NCI-H2081 treated with DMSO at 0.1 percent for 48 hours (cell line): Measurements from ENCODE around the gene SLC26A2.
"Not testable (repeated sequence)": the region's sequence is repeated elsewhere in the genome, so short reads cannot be mapped to it uniquely, and the experiment has no call there.

ENCODE experiments used
- DNase-seq: peaks from one replicate; lab custom pipeline; 2025; lab: John Stamatoyannopoulos, UW

The SLC26A2 gene

DNA sequence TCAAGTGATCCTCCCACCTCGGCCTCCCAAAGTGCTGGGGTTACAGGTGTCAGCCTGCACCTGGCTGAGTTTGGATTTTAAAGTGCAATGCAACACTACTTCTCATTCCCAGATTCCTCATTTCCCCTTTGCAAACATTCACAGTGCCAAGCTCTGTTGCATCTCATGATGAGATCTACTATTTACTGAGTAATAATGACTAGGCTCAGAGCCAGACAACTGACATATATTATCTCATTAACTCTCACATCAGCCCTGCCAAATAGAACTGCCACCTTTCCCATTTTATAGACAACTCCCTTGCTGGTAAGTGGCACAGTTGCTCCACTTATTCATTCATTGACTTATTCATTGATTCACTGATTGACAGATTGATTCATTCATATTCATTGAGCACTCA, 22.9 kb upstream of the SLC26A2 start:
- peak; percentile 76 for DNase-seq

DNA sequence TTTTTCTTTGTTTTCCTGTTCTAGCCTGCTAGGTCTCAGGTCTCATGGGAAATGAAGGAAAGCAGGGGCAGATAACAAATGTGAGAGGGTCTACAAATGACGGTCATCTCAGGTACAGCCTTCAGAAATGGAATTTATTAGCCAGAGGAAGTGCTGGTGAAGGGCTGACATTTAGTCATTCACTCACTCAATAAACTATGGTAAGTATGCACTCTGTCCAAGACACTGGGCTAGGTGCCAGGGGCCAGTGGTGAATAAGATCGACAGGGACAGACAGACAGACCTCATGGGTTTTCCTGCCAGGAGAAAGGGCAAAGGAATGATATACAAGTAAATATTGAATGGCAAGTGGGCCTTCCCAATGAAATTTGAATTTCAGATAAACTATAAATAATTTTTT, 22.3 kb upstream of the SLC26A2 start:
- DNase-seq = no peak

DNA sequence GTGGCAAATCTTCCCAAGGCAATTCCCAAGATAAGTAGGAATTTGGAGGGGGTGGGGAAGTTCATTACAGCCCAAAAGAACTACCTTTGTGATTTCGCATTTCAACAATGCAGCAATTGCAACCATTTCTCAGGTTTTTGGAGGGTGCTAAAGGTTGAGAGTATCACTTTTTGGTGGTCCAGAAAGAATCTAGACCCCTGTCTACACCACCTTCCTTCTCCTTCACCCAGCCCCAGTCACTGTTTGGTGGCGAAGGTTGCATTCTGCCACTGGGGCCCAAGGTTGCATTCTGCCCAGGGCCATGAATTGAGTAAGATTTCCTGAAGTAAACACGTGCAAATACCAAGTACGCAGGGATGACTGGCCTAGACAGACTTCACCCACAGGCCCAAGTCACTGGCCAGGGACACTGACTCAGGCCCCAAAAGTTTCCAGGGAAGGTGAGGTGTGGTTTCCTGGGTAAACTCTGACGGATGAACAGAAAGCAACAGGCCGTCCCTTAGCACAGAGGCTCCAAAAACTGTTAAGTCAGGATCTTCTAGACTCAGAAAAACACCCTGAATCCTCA, 21.7 kb upstream of the SLC26A2 start:
- no peak for DNase-seq

DNA sequence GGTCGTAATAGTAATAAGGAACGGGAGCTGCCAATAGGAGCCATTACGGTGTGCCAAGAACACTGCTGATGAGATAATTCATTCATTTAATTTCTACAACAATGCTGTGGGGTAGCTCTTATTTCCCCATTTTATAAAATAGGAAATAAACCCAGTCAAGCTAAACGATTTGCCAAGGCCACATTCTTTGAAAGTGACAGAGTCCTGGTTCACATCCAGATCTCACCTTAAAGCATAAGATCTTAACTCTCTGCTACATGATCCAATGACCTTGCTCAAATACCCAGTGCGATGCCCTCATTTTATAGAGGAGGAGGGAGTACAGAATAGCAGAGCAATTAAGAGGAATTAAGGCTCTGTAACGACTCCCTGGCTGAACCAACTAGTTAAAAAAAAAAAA, 21.0 kb upstream of the SLC26A2 start:
- no peak for DNase-seq

DNA sequence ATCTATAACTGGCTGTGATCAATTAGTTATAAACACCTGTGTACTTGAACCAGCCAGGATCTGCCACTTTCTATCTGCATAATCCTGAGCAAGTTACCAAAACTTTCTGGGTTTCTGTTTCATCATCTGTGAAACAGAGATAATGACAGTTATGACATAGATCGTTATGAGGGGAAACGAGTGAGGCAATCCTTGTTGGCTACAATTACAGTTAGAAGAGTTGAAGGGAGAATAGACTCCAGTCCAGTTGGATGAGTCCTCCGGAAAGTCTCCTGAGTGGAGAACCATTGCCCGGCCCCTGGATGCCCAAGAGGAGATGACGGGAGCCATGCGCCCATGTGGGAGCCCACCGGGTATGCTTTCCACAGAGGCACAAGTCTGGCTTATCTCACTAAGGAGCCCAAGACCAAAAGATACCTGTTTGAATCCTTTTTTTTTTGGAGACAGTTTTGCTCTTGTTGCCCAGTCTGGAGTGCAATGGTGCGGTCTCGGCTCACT, 20.4 kb upstream of the SLC26A2 start:
- no peak for DNase-seq

DNA sequence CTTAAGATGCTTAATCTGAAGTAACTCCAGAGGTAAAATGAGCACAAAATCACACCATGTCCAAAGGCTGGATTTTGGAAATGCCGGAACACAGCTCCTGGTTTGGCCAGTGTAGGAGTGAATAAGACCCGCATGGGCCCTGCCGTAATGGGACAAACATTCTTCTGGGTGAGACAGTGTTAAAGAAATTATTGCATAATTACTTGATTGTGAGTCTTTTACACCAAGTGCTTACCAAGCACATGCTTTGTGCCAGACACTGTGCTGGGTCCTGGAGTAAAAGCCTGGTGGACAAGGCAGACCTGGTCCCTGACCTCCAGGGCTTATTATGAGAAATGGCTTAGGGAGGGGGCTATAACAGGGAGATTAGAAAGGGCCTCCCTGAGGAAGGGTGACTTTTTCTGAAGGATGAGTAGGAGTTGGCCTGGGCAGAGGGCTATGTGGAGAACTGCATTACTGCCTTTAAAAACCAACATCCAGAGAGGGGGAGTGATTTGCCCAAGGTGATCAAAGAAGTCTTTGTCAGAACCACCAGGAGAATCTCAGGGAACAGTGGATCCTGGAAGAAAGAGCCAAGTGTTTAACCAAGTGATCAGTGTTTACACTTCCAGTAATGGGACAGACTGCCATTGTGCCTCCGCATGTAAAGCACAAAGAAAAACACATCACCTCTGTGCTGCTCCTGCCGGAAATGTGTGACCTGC, 19.5 kb upstream of the SLC26A2 start:
- DNase-seq = no peak

DNA sequence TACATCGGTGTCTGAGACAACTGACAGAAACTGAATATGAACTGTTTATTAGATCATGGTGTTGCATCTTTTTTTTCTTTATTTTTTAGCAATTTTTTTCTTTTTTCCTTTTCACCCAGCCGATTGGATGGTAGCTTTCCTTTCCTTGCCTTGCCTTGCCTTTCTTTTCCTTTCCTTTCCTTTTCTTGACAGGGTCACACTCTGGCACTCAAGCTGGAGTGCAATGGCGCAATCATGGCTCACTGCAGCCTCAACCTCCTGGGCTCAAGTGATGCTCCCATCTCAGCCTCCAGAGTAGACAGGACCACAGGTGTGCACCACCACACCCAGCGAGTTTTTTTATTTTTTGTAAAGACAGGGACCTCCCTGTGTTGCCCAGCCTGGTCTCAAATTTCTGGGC, 18.8 kb upstream of the SLC26A2 start:
- no peak for DNase-seq

DNA sequence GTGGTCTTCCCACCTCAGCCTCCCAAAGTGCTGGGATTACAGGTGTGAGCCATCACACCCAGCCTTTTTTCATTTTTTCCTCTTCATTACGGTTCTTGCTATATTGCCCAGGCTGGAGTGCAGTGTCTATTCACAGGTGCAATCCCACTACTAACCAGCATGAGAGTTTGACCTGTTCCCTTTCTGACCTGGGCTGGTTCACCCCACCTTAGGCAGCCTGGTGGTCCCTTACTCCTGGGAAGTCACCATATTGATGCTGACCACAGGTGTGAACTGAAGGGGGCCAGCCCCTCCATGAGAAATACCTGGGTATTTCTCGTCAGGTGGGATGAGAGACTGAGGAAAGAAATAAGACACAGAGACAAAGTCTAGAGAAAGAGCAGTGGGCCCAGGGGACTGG, 18.4 kb upstream of the SLC26A2 start:
- no peak for DNase-seq

DNA sequence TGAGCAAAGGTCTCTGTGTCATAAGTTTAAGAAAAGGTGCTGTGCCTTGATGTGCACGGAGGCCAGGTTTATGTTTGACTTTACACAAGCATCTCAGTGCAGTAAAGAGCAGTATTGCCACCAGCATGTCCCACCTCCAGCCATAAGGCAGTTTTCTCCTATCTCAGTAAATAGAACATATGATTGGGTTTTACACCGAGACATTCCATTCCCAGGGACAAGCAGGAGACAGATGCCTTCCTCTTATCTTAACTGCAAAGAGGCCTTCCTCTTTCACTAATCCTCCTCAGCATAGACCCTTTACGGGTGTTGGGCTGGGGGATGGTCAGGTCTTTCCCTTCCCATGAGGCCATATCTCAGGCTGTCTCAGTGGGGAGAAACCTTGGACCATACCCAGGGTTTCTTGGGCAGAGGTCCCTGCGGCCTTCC, 17.8 kb upstream of the SLC26A2 start:
- DNase-seq = not testable (repeated sequence)

DNA sequence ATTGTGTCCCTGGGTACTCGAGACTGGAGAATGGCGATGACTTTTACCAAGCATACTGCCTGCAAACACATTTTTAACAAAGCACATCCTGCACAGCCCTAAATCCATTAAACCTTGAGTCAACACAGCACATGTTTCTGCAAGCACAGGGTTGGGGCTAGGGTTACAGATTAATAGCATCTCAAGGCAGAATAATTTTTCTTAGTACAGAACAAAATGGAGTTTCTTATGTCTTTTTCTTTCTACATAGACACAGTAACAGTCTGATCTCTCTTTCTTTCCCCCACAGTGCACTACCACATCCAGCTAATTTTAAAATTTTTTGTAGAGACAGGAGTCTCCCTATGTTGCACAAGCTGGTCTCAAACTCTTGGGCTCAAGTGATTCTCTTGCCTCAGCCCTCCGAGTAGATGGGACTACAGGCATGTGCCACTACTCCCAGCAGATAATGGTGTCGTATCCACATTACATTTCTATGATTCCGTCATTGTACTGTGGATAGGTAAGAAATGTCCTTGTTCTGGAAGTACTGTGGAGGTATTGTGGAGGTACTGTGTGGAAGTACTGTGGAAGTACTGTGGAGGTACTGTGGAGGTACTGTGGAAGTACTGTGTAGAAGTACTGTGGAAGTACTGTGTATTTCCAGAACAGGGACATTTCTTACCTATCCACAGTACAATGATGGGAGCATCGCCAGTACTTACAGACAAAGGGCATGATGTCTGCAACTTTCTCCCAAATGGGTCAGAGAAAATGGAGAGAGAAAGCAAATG, 17.2 kb upstream of the SLC26A2 start:
- DNase-seq = not testable (repeated sequence)

DNA sequence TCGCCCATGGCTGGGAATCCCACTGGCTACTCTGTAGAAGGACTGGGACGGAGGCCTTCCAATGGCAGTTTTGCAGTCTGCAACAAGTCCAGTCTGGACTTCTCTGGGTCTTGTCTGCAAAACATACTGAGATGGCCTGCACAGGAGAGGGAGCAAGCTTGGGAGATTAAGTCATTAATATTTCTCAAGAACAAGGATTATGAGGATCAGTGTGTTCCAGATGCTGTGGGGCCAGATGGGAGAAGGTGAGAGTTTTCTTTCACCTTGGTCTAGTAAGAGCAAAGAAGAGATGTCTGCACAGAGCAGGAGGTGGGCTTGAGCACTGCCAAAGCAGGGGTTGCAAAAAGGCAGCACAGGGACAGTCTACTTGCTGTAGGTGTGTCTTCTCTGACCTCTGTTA, 15.9 kb upstream of the SLC26A2 start, which contains the start of gene PDE6A:
TSS of gene PDE6A (minus strand) at position 128 of the 400 bp plus-strand sequence. CDS start at position 8, 120 bp downstream.
- no peak for DNase-seq

DNA sequence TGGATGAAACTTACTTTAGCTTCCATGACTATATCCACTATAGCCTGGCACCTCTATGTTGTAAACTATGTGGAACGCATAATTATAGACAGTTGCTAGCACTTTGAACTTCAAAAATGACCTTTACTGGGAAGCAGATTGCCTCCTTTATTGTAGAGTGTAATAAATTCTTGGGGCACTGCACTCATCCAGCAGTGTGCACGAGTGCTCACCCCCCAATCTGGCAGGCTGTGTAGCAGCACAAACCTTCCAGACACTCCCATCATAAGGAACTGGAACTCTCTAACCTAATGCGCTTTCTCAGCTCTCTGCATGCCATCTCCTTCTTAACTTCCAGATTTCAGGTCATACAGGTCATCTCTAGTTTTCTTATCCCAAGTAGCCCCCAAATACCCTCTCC, 14.4 kb upstream of the SLC26A2 start:
- no peak for DNase-seq

DNA sequence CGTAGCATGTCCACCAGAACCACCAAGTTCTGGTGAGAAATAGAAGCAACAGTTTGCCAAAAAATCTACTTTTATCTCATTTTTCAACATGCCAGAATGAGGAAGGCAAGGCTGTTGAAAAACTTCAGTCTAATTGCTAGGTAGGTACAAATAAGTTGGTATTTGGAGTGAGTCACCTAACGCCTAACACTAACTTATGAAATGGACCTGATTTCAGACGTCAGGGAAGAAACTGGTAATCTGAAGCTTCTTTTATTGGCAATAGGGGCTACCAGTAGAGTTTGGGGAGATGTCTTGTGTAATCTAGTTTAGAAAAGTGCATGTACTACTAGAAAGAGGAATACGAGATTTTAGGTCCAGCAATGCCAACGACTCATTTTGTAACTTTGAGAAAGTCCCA, 11.6 kb upstream of the SLC26A2 start:
- no peak for DNase-seq

DNA sequence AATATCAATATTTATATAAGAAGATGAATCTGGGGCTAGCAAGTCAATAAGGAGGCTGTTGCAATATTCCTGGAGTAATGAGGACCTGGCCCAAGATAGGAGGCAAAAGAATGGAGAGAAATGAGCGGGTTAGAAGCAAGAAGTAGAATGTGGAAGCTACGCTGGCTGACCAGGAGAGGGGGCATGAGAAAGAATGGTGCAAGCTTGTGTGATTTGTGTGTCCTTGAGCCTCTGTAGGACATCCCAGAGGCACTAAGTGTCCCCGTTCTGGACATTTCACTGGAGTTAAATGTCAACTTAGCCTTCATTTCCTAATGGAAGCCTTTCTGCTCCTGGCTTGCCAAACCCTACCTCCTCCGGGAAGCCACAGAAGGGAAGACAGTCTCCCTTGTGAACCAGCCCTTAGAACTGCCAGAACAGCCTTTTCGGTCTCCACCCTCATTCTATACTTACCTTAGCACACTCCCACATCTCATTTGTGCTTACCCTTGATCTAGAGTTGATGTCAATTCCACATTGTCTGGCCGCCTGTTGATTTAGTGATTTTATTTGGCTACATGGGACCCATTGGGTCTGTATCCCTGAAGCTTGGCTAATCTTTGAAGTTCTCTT, 9.3 kb upstream of the SLC26A2 start:
- DNase-seq = no peak

DNA sequence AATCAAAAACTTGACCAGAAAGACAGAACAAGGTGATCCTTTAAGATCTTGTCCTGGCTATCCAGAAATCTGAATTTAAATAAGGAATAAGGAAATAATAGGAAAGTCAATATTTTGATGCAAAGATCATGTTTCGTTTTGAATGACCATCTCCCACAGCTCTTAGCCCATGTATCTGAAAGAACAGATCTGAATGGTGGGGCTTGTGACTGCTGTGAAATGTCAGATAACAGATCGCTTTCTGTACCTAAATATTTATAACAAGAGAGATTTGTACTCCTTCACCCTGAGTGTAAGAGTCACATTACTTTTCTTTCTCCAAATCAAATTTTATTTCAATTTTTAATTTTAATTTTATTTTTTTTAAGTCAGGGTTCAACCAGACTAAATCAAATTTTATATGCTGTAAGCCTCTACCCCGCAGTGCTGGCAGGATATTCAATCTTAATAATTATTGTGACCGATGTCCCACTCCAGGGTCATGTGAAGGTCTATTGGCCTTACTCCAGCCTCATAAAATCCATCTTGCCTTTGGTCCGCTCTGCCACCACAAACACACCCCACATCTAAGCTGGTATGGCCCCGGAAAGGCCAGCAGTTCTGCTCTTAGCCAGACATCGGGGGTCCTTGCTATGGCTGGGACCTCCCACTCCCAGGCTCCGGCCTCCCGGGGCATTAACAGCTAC, 7.0 kb upstream of the SLC26A2 start:
- no peak for DNase-seq

DNA sequence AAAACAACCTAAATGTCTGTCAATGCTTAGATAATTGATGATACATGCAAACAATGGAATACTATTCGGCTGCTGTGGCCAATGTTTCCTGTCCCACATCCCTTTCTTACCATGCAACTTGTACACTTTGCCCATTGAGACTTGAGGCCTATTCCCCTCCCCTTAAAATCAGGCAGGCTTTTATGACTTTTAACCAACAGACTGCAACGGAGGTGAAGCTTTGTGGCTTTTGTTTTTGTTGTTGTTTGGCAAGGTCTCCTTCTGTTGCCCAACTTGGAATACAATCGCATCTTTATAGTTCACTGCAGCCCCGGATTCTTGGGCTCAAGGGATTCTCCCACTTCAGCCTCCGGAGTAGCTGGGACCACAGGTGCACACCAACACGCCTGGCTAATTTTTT, 5.8 kb upstream of the SLC26A2 start:
- no peak for DNase-seq

DNA sequence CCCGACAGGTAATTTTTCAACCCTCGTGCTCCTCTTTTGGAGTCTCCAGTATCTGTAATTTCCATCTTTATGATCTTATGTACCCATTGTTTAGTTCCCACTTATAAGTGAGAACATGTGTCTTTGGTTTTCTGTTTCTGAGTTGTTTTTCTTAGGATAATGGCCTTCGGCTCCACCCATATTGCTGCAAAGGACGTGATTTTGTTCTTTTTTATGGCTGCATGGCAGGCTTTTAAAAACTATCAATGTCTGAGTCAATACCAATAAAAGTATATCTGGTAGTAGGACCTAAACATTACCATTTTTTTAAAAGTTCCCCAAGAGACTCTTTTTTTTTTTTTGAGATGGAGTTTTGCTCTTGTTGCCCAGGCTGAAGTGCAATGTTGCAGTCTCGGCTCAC, 3.9 kb upstream of the SLC26A2 start:
- DNase-seq = no peak

DNA sequence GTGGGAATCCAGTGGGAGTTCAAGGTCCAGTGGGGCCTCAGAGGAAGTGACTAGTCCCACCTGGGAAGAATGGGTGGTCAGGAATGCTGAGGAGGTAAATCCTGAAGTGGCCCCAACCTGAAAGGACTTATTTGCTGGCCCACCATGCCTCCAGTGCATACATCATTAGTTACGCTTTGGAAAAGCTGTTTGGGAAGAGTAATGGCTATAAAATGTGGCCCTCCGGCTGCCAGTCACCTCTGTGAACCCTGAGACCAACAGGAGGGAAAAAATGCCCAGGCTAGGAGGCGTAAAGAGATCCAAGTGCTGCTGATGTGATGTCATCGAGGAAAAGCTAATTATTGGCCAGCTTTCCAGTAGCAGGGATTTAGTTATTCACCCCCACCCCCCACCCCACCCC, 2.7 kb upstream of the SLC26A2 start:
- DNase-seq = no peak

DNA sequence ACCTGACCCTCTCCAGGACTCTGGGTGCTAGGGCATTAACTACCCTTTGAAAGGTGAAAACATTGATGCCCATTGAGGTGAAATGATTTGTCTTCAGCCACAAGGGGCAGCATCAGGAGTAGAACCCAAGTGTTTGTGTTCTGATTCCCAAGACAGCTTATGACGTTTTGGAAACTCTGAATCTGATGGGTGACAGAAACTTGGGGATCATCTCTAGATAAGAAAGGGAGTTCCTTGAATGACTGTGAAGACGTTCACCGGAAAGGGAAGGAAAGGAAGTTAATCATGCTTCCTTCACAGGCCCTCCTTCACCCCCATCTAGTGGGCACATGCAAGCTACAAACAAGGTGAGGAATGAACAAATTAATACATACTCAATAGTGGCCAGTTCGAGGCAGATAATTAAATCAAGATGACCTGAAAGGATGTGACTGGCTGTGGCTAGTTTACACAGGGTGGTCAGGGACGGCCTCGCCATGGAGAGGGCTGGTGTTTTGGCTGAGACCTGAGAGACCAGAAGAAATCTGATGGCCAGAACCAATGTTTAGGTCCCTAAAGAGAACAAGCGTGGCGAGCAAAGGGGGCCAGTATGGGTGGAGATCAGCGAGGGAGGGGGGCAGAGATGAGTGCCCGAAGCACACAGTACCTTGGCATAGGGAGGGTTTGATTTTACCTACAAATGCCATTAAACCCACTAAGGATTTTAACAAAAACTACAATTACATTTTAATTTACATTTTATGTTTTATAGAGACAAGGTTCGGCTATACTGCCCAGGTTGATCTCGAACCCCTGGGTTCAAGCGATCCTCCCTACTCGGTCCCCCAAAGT, 937 bp upstream of the SLC26A2 start:
- DNase-seq = no peak

DNA sequence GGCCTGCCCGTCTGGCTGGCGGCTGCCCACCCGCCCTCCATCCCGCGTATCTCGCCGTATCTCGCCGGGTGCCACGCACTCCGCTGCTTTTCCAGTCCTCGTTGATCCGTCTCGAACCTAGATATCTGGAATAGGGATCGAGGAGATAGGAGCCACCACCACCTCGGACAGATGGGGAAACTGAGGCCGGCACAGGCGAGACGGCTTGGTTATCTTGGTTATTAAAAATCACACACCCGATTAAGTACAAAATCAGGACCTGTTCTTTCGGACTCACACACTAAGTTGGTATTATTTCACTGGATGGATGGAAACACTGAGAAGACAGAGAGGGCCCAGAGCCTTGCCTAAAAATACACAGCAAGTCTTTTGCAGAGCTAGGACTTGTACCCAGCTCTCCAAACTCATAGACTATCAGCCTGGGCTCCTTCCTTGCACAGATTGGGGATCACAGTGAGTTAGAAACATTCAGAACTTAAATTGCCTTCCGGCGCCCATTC, 678 bp downstream of the SLC26A2 start:
- DNase-seq = no peak

DNA sequence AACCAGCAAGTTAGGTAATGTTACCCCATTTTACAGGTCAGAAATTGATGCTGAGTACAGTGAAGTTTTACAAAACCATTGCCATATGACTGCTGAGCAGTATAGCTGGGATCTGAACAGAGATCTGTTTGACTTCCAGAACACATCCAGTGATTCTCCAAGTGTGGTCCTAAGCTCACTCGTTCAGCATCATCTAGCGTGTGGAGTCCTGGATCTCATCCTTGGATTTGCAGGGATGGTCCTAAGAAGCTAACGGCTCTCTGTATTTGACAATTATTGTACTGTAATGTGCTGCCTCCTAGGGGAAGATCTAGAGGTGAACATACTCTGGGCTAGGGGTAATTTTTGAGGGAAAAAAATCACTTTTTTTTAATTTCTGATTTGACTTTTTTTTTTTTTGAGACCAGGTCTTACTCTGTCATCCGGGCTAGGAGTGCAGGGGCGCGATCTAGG, 1.4 kb downstream of the SLC26A2 start:
- DNase-seq = peak; percentile 2
